Thoracic aorta (tissue), 2 donors: Measurements from ENCODE around the gene SCNM1. TPM values are rescaled to one million over a fixed set of nuclear protein-coding genes. Genes with fewer than 3 reads are reported as not detected.
A peak's percentile ranks its signal among the peaks of the same experiment; 100 is the strongest.
"Not testable (repeated sequence)": the region's sequence is repeated elsewhere in the genome, so short reads cannot be mapped to it uniquely, and the experiment has no call there.

Experiments
- ATAC-seq: fragments of 150-250 bp; one replicate; pipeline ENCODE4 v1.8.0; 2017; ENCODE audit warnings: low read depth; ENCODE audit not compliant: insufficient number of reproducible peaks, low FRiP score
- DNase-seq: peaks from one replicate; pipeline ENCODE4 v3.0.0-alpha.2; 2020; ENCODE audit warnings: low spot score
- H3K27ac ChIP-seq, 2 donors: fragments of 200-600 bp; sonication (generic); 1 replicate in 1 of 2; 2 replicates in 1 of 2; pipeline ENCODE4 v1.5.1; 2016; ENCODE audit warnings: mild to moderate bottlenecking in 2 of 2, moderate library complexity in 2 of 2
- H3K27me3 ChIP-seq: fragments of 200-600 bp; sonication (generic); replicated peaks from 2 replicates; pipeline ENCODE4 v1.6.0; 2016; ENCODE audit warnings: mild to moderate bottlenecking; ENCODE audit not compliant: insufficient read depth
- H3K36me3 ChIP-seq: fragments of 200-600 bp; sonication (generic); one replicate; pipeline ENCODE4 v1.5.1; 2016
- H3K4me1 ChIP-seq, 2 donors: fragments of 200-600 bp; sonication (generic); 1 replicate in 1 of 2; 2 replicates in 1 of 2; pipeline versions ENCODE4 v1.5.1 to v1.6.0; 2016; ENCODE audit warnings: low read depth in 2 of 2, mild to moderate bottlenecking in 1 of 2; ENCODE audit not compliant: control insufficient read depth in 1 of 2
- H3K4me3 ChIP-seq: fragments of 200-600 bp; sonication (generic); 2 replicates; pipeline ENCODE4 v1.5.1; 2016; ENCODE audit warnings: mild to moderate bottlenecking
- H3K9me3 ChIP-seq: fragments of 200-600 bp; sonication (generic); 2 replicates; pipeline ENCODE4 v1.5.1; 2016
- total RNA-seq, 2 donors: library from RNA; depleted of rRNA; stranded (reverse); fragments of >200 nt; gene quantifications; one replicate each; pipeline versions ENCODE4 v1.1.0 to v1.2.3, GENCODE V29; 2016
- TF ChIP-seq, protein P1 (sequence below): fragments of 200-600 bp; sonication (generic); IDR thresholded peaks from one replicate; pipeline ENCODE4 v1.5.1; 2019; ENCODE audit warnings: antibody characterized with exemption

SCNM1 gene
- total RNA-seq, 2 donors from 2014 or later: 19.1 to 27.7 TPM

DNA sequence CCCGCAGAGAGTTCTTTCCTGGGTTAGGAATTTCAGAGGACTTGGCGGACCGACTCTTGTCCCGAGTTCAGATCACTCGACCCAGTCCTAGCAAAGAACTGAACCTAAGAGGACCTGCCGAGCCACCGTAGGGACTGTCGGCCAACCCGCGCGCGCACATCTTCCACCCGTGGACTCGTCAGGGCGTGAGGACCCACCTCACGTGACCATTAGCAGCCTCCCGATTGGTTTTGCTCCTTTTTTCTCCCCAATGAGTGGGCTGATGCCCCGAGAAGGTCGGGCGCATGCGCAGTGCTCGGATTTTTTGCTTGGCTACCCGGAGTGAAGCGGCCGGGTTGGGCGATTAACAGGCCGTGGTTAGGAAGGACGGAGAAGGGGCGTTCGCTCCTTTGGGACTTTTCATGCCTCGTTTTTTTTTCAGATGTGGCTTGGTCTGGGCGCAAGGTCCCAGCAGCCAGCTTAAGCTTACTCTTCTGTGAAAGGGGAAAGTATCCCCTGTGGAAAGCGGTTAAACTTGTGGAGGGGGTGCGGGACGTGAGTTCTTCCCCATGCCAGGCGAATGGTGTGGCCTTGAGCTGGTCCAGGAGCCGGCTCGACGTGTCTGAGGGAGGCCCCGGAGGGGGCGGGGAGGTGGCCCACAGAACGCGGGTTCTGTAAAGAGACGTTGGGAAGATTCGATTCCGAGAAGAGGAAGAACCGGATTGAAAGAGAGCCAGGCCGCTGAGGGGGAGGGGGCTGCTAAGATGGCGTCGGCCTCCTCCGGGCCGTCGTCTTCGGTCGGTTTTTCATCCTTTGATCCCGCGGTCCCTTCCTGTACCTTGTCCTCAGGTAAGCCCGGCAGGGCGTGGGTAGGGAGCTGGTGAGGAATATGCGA, 32.5 kb downstream of the SCNM1 start, which contains the start of gene PIP5K1A:
Gene PIP5K1A, plus strand, starts transcription at position 299 of the 874 bp plus-strand sequence. Its CDS starts 445 bp downstream, at position 744.
- peaks cover 9 to 35% of the 10 kb centered on the region in 2 donors for H3K4me1 ChIP-seq
- peak within 1 kb of the TSS; percentile 87 to 97 for H3K27ac ChIP-seq
- TF ChIP-seq, protein P1, sequence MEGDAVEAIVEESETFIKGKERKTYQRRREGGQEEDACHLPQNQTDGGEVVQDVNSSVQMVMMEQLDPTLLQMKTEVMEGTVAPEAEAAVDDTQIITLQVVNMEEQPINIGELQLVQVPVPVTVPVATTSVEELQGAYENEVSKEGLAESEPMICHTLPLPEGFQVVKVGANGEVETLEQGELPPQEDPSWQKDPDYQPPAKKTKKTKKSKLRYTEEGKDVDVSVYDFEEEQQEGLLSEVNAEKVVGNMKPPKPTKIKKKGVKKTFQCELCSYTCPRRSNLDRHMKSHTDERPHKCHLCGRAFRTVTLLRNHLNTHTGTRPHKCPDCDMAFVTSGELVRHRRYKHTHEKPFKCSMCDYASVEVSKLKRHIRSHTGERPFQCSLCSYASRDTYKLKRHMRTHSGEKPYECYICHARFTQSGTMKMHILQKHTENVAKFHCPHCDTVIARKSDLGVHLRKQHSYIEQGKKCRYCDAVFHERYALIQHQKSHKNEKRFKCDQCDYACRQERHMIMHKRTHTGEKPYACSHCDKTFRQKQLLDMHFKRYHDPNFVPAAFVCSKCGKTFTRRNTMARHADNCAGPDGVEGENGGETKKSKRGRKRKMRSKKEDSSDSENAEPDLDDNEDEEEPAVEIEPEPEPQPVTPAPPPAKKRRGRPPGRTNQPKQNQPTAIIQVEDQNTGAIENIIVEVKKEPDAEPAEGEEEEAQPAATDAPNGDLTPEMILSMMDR: no peak
- DNase-seq (peak; percentile 97), ATAC-seq (peak; percentile 93)
- peak within 1 kb of the TSS; percentile 94 for H3K4me3 ChIP-seq
- H3K36me3 ChIP-seq: peaks cover 6% of the 10 kb centered on the region
- no peaks in the 10 kb centered on the region for H3K27me3 ChIP-seq
- no peaks in the 10 kb centered on the region for H3K9me3 ChIP-seq

GRCh38 chr1:151199873-151200581, 34.1 kb downstream of the SCNM1 start:
- TF ChIP-seq, protein P1: no peak
- peaks cover 9 to 44% of the 10 kb centered on the region in 2 donors for H3K4me1 ChIP-seq
- H3K4me3 ChIP-seq: peak overlapping the region; percentile 94
- no peak for DNase-seq
- H3K27ac ChIP-seq: peak overlapping the region; percentile 73 to 97
- H3K27me3 ChIP-seq: no peaks in the 10 kb centered on the region
- H3K9me3 ChIP-seq: no peaks in the 10 kb centered on the region
- no peak for ATAC-seq
- peaks cover 6% of the 10 kb centered on the region for H3K36me3 ChIP-seq

- DNase-seq, H3K9me3 ChIP-seq, H3K4me3 ChIP-seq, H3K27me3 ChIP-seq, ATAC-seq: not testable (repeated sequence)
- Histone ChIP-seq H3K4me1 (peaks cover 6 to 59% of the 10 kb centered on the region in 2 donors), H3K36me3 (peaks cover 13% of the 10 kb centered on the region), H3K27ac (peak overlapping the region in 1 of 2 donors; percentile 77)
Measured at GRCh38 chr1:151205381-151205965, 39.5 kb downstream of the SCNM1 start.

- peaks cover 9% of the 10 kb centered on the region for H3K36me3 ChIP-seq
- DNase-seq (no peak), ATAC-seq (no peak)
- H3K27me3 ChIP-seq: no peaks in the 10 kb centered on the region
- no peak overlapping the region for H3K4me3 ChIP-seq
- TF ChIP-seq, protein P1: no peak
- H3K4me1 ChIP-seq: peaks cover 11 to 44% of the 10 kb centered on the region in 2 donors
- peak overlapping the region; percentile 12 to 62 for H3K27ac ChIP-seq
- no peaks in the 10 kb centered on the region for H3K9me3 ChIP-seq
Measured at GRCh38 chr1:151210830-151211229, 44.9 kb downstream of the SCNM1 start.

- H3K9me3 ChIP-seq: no peaks in the 10 kb centered on the region
- ATAC-seq: no peak
- no peaks in the 10 kb centered on the region for H3K27me3 ChIP-seq
- DNase-seq: no peak
- peaks cover 2% of the 10 kb centered on the region for H3K36me3 ChIP-seq
- H3K27ac ChIP-seq: peak overlapping the region in 1 of 2 donors; percentile 3
- peaks cover 11 to 31% of the 10 kb centered on the region in 2 donors for H3K4me1 ChIP-seq
- no peak overlapping the region for H3K4me3 ChIP-seq
- TF ChIP-seq, protein P1: no peak
Measured at GRCh38 chr1:151211972-151212705, 46.2 kb downstream of the SCNM1 start.
